AG04449 (cell line): ENCODE data around the gene TNK2.

Source experiments
- CTCF ChIA-PET: fragments of 350-600 bp; formaldehyde crosslinking; extraction: SDS; loops from one replicate; lab custom pipeline; 2021; ENCODE audit warnings: antibody characterized with exemption; lab: Yijun Ruan, JAX
- POLR2A ChIA-PET: fragments of 400-600, 350-600 bp; formaldehyde crosslinking; extraction: SDS; loops from one replicate; lab custom pipeline; 2020; ENCODE audit warnings: antibody characterized with exemption, inconsistent platforms; lab: Yijun Ruan, JAX
- DNase-seq: peaks from one replicate; pipeline ENCODE4 v3.0.0-alpha.2; 2010; ENCODE audit warnings: low read depth, low spot score
- H3K4me3 ChIP-seq: 2 replicates; pipeline ENCODE4 v1.5.1; 2011; ENCODE audit warnings: low read depth, mild to moderate bottlenecking, control low read depth, low read length
- CTCF ChIP-seq: IDR thresholded peaks from one replicate; pipeline ENCODE4 v1.5.1; 2011; ENCODE audit warnings: mild to moderate bottlenecking, moderate library complexity, low read length, control low read depth, inconsistent platforms; ENCODE audit not compliant: insufficient read depth; ENCODE audit errors: missing control alignments

TNK2 gene

GRCh38 chr3:195911946-195912270 lies 3.6 kb upstream of the TNK2 start:
- ChIA-PET POLR2A (no interaction called here), CTCF (interaction anchor here (0.7 to 9.7 kb wide), 7 partner anchors 9 to 62 kb away, joined by 3 to 137 read pairs (median 51); no protein-coding TSS in a partner anchor)
- no peak for DNase-seq
- H3K4me3 ChIP-seq = no peak overlapping the region
- TF ChIP-seq CTCF = no peak

- no peak for DNase-seq
- ChIA-PET CTCF (interaction anchor here (0.7 to 9.7 kb wide), 9 partner anchors 8 to 61 kb away, joined by 3 to 137 read pairs (median 13); no protein-coding TSS in a partner anchor), POLR2A (no interaction called here)
- no peak overlapping the region for H3K4me3 ChIP-seq
- TF ChIP-seq CTCF = no peak
Measured at GRCh38 chr3:195911041-195911945, 2.9 kb upstream of the TNK2 start.

- no peak overlapping the region for H3K4me3 ChIP-seq
- ChIA-PET CTCF (interaction anchor here (0.8 to 9.7 kb wide), 9 partner anchors 9 to 60 kb away, joined by 3 to 137 read pairs (median 13); no protein-coding TSS in a partner anchor), POLR2A (interaction anchor here (0.7 kb wide), 1 partner anchor 18 kb away, joined by 3 read pairs; no protein-coding TSS in a partner anchor)
Measured at GRCh38 chr3:195910499-195910845, 2.1 kb upstream of the TNK2 start.

GRCh38 chr3:195909644-195910498 lies 1.5 kb upstream of the TNK2 start:
- no peak for TF ChIP-seq CTCF
- CTCF ChIA-PET = interaction anchor here (1.0 to 6.0 kb wide), 4 partner anchors 9 to 51 kb away, joined by 3 to 94 read pairs (median 11); no protein-coding TSS in a partner anchor
- POLR2A ChIA-PET = interaction anchor here (0.7 kb wide), 1 partner anchor 18 kb away, joined by 3 read pairs; no protein-coding TSS in a partner anchor

More at GRCh38 chr3:195910499-195910845, 2.1 kb upstream of the TNK2 start:
- no peak for DNase-seq
- TF ChIP-seq CTCF = no peak

GRCh38 chr3:195908694-195909581 lies 587 bp upstream of the TNK2 start:
- CTCF ChIA-PET = interaction anchor here (1.0 to 6.0 kb wide), 5 partner anchors 9 to 59 kb away, joined by 3 to 94 read pairs (median 9); no protein-coding TSS in a partner anchor
- POLR2A ChIA-PET = no interaction called here
- no peak for DNase-seq

More at GRCh38 chr3:195909644-195910498, 1.5 kb upstream of the TNK2 start:
- no peak for DNase-seq
- peak overlapping the region; percentile 59 for H3K4me3 ChIP-seq

More at GRCh38 chr3:195908694-195909581, 587 bp upstream of the TNK2 start:
- TF ChIP-seq CTCF = peak; percentile 18
- H3K4me3 ChIP-seq = peak overlapping the region; percentile 59
